HG03460 (cell line): ENCODE results near the gene BDH2.

Experiments used
- ATAC-seq: cut with Tn5 transposase; IDR thresholded peaks from one replicate; pipeline ENCODE4 v1.9.1; 2021; ENCODE audit not compliant: unreplicated experiment

The BDH2 gene

DNA sequence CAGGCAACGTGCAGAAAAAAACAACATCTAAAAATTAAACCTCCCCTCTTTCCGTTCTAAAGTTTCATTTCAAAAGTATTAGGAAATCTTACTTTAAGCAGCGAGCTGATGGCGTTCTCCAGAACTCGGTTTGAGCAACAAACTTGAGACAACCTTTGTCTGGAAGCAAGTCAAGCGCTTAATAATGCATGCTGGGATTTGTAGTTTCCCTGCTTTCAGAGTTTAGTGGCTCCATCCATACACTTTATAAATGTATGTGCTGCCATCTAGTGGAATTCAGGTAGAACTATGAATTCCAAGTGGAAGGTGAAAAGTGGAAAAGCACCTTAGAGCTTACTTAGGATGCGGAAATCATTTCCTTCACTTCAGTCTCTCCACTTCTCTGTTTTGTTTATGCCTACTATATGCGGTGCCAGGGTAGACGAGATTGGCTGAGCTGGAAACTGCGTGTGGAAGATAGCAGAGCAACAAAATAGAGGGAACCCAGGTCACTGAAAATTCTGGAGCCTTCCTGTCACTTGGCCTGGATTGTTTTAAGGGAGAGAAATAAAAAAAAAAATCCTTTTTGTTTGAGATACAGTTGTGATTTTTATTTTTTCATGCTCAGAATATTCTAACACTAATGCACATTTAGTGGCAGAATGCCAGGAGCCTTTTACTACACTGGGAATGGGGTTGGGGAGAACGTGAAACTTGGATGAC lies at the start of gene BDH2:
Gene BDH2 (minus strand): TSS at position 144 of the 702 bp plus-strand sequence. CDS start 3,580 bp downstream, outside the sequence.
- ATAC-seq, result peak; percentile 97

GRCh38 chr4:103144926-103145325 lies 45.3 kb upstream of the BDH2 start:
- no peak for ATAC-seq

DNA sequence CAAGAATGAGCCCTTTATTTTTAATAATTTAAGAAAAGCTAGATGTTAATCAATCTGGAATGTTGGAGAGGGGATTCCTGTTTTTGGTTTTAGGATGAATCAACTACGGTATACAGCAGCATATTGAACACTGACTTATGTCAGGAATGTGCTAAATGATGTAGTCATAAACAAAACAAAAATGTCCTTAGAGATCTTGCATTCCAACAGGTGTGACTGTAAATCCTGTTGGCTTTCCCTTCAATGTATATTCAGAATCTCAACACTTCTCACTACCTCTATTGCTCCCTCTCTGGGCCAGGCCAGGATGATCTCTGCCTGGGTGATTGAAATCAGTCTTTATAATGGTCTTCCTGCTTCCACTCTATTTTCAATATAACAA lies 37.8 kb upstream of the BDH2 start:
- no peak for ATAC-seq

DNA sequence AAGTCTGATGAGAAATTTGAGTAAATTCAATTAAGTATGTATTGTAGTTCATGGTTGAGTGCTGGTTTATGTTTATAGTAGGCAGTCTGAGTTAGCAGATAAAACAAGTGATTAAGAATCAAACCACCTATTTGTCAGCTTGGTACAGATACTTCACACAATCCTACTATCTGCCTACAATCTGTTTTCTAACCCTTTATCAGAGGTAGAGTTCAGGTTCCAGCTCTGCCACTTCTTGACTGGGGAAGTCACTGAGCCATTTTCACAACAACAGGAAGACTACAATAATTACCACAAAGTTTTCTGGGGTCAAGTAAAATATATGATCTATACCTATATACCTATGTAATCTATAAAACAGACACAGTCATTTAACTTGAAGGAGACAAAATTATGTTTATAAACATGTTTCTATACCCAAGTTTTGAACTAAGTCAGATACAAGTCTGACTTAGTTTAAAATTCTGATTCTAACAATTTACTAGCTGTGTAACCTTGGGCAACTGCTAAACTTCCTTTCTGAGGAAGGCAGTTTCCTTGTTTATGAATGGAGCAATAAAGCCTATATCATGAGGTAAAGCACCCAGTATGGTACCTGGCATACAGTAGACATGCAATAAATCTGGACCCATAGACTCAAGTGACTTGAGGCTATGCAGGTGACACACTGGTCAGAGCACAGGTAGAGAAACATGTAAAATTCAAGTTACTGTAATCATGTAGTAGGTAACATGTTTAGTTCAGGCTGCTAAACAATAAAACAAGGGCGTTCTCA lies 37.2 kb upstream of the BDH2 start:
- no peak for ATAC-seq

GRCh38 chr4:103129174-103129573 lies 29.5 kb upstream of the BDH2 start:
- ATAC-seq, result no peak

GRCh38 chr4:103126126-103126525 lies 26.5 kb upstream of the BDH2 start:
- ATAC-seq, result no peak

- no peak for ATAC-seq
These were observed 23.5 kb upstream of the BDH2 start for GRCh38 chr4:103123114-103123513.

DNA sequence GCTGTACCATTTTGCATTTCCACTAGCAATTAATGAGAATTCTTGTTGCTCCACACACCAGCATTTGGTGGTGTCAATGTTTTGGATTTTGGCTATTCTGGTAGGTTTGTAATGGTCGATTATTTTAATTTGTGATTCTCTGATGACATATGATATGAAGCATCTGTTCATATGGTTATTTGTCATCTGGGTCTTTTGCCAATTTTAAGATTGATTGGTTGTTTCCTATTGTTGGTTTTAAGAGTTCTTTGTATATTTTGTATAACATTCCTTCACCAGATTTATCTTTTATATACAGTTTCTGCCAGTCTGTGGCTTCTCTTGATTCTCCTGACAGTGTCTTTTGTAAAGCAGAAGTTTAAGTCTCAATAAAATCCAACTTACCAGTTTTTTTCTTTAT lies 18.5 kb upstream of the BDH2 start:
- ATAC-seq, result no peak

- no peak for ATAC-seq
These were observed 12.0 kb upstream of the BDH2 start for GRCh38 chr4:103111598-103111997.

GRCh38 chr4:103108542-103108941 lies 8.9 kb upstream of the BDH2 start:
- no peak for ATAC-seq

GRCh38 chr4:103105558-103106356 lies 6.1 kb upstream of the BDH2 start:
- no peak for ATAC-seq

GRCh38 chr4:103104886-103105285 lies 5.3 kb upstream of the BDH2 start:
- ATAC-seq, result no peak

- ATAC-seq, result no peak
These were observed 1.1 kb upstream of the BDH2 start for GRCh38 chr4:103100691-103101090.

DNA sequence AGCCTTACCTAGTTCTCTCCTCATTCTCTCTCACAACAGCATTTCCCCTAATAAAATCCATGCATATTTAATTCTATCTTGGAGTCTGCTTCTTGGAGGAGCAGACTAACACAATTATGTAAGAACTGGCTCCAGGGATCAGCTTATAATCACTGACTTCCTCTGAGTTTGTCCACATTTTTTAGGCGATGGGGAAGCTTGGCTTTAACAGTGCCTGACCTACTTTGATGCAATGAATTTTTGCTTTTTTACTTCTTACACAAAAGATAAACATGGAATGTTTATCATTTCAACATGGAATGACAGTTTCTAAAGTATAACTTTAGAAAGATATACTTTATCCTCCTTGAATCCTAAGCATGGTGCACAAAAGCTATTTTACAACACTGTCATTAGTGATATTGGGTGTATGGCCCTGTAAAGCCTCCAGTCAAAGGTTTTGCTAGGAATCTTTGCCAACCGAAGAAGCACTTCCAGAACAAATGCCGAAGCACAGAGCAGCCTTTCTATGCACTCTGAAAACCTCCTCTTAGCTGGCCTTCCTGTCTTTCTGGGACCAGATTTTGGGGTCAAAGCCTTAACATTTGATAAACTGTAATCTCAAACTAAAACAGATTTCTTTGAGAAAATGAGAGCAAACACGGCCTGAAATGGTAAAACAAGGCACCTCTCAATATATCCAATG lies 736 bp downstream of the BDH2 start:
- no peak for ATAC-seq

GRCh38 chr4:103098341-103098740 lies 1.3 kb downstream of the BDH2 start:
- no peak for ATAC-seq

GRCh38 chr4:103097112-103097511 lies 2.5 kb downstream of the BDH2 start:
- no peak for ATAC-seq

GRCh38 chr4:103095080-103095479 lies 4.6 kb downstream of the BDH2 start:
- ATAC-seq, result no peak

GRCh38 chr4:103092245-103092644 lies 7.4 kb downstream of the BDH2 start:
- no peak for ATAC-seq

GRCh38 chr4:103091601-103092223 lies 7.9 kb downstream of the BDH2 start:
- peak; percentile 73 for ATAC-seq

DNA sequence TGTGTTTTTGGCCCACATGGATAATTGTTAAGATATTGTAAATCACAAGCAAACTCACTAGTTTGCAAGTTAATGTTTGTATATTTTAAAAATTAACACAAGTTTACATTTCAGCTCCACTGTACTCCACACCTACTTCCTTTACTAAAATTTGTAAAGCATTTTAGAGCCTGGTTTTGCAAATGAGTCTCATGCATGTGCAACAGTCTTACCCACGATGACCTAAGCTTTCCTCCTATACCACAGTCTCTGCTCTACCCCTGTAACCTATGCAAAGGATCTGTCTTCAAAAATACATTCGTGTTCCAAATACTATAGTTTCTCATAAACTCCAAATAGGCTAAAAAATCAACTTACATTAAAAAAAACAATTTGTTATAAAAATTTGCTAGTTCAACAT lies 10.2 kb downstream of the BDH2 start:
- no peak for ATAC-seq

DNA sequence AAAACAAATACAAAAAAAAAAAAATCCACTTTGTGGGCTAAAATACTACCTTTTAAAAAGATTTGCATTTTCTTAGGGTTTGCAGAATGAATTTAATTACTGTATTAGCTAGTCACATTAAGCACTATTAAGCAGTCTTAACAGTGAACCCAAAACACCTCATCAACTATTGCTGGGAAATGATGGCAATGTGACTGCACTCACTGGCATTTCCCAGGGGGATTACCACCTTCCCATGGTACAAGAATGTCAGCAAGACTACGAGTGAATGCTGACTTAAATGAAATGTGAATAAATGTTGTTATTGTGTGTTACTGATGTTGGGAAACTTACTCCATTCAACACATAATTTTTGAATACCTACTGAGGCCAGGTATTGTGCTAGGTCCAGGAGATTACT lies 13.1 kb downstream of the BDH2 start:
- no peak for ATAC-seq
